GM12872 (cell line): ENCODE results near the gene PPP4C.
A peak's percentile ranks its signal among the peaks of the same experiment; 100 is the strongest.

Experiments
- CTCF ChIP-seq: IDR thresholded peaks from 3 replicates; pipeline ENCODE4 v1.5.1; 2011; ENCODE audit warnings: low read depth, mild to moderate bottlenecking, low read length, moderate library complexity; ENCODE audit not compliant: insufficient read depth

The PPP4C gene

GRCh38 chr16:30031477-30031918 lies 44.3 kb upstream of the PPP4C start:
- TF ChIP-seq CTCF: no peak

- peak; percentile 89 for TF ChIP-seq CTCF
These were observed 43.5 kb upstream of the PPP4C start for GRCh38 chr16:30032083-30032819.

GRCh38 chr16:30033270-30033669 lies 42.5 kb upstream of the PPP4C start:
- TF ChIP-seq CTCF: no peak

- TF ChIP-seq CTCF: no peak
These were observed 35.6 kb upstream of the PPP4C start for GRCh38 chr16:30040221-30040620.

GRCh38 chr16:30041841-30042240 lies 34.0 kb upstream of the PPP4C start:
- TF ChIP-seq CTCF: peak; percentile 32; the same call in 1 of the 3 replicates

GRCh38 chr16:30046178-30046577 lies 29.6 kb upstream of the PPP4C start:
- no peak for TF ChIP-seq CTCF

- TF ChIP-seq CTCF: no peak
These were observed 29.2 kb upstream of the PPP4C start for GRCh38 chr16:30046588-30046987.
